ENCODE results near the gene NCOR1.

The NCOR1 gene

GRCh38 chr17:16190703-16191360 is 24.5 kb downstream of the NCOR1 start:
- Histone ChIP-seq H2BK12ac (ENCODE audit: low read length) (no peak overlapping the region), H4K8ac (ENCODE audit: low read depth, low read length) (no peak overlapping the region), H2AFZ (ENCODE audit: low read length) (no peak overlapping the region), H3K14ac (ENCODE audit: low read length) (no peak overlapping the region), H3K18ac (ENCODE audit: low read length) (no peak overlapping the region), H3K4me1 (ENCODE audit: control insufficient read depth in 2 of 2, insufficient read depth in 1 of 2, low read depth in 1 of 2, low read length in 2 of 2) (no peaks in the 10 kb centered on the region), H3K27ac (replicated peaks; ENCODE audit: low read length) (no peak overlapping the region), H3K9me3 (replicated peaks in 1 of 2; ENCODE audit: control insufficient read depth in 2 of 2, insufficient read depth in 1 of 2, low read depth in 1 of 2, low read length in 2 of 2) (no peaks in the 10 kb centered on the region), H3K27me3 (ENCODE audit: control insufficient read depth in 3 of 3, insufficient read depth in 3 of 3, low read depth in 1 of 3, low read length in 3 of 3) (no peaks in the 10 kb centered on the region), H3K4me3 (ENCODE audit: low read length in 2 of 2) (no peak overlapping the region), H3K36me3 (replicated peaks in 1 of 2; ENCODE audit: control insufficient read depth in 2 of 2, insufficient read depth in 2 of 2, low read length in 2 of 2) (peaks cover 7 to 88% of the 10 kb centered on the region in 2 donors), H3K79me1 (ENCODE audit: low read depth, low read length) (no peaks in the 10 kb centered on the region), H3K4me2 (ENCODE audit: insufficient read depth, low read length, poor library complexity, severe bottlenecking) (no peak overlapping the region), H3K23ac (ENCODE audit: low read depth, low read length, poor library complexity) (no peak overlapping the region), H2BK120ac (ENCODE audit: low read depth, low read length) (no peak overlapping the region), H3K4ac (ENCODE audit: low read length) (no peak overlapping the region), H2AK5ac (ENCODE audit: low read depth, low read length) (no peak overlapping the region), H3K9ac (ENCODE audit: low read depth, low read length, poor library complexity) (no peak overlapping the region), H2BK15ac (ENCODE audit: low read length) (no peak overlapping the region), H4K91ac (ENCODE audit: low read depth, low read length, poor library complexity) (no peak overlapping the region), H2BK5ac (ENCODE audit: low read length) (no peak overlapping the region)
- DNase-seq (ENCODE audit: low spot score): no peak
- no CpG with 5 or more reads among the region's 4 CpGs for WGBS, 2 donors (ENCODE audit: extremely low coverage in 2 of 2, insufficient read length in 2 of 2, insufficient replicate concordance in 1 of 2)

- DNase-seq (ENCODE audit: low spot score): no peak
Measured at GRCh38 chr17:16189791-16190348, 25.5 kb downstream of the NCOR1 start.

GRCh38 chr17:16187642-16188041 is 27.7 kb downstream of the NCOR1 start:
- WGBS, 2 donors (ENCODE audit: extremely low coverage in 2 of 2, insufficient read length in 2 of 2, insufficient replicate concordance in 1 of 2): no CpG with 5 or more reads among the region's 5 CpGs

More at GRCh38 chr17:16189791-16190348, 25.5 kb downstream of the NCOR1 start:
- Histone ChIP-seq H3K4ac (ENCODE audit: low read length) (no peak overlapping the region), H3K9ac (ENCODE audit: low read depth, low read length, poor library complexity) (no peak overlapping the region), H3K79me1 (ENCODE audit: low read depth, low read length) (no peaks in the 10 kb centered on the region), H3K36me3 (replicated peaks in 1 of 2; ENCODE audit: control insufficient read depth in 2 of 2, insufficient read depth in 2 of 2, low read length in 2 of 2) (peaks cover 6 to 90% of the 10 kb centered on the region in 2 donors), H3K4me1 (ENCODE audit: control insufficient read depth in 2 of 2, insufficient read depth in 1 of 2, low read depth in 1 of 2, low read length in 2 of 2) (no peaks in the 10 kb centered on the region), H3K27ac (replicated peaks; ENCODE audit: low read length) (no peak overlapping the region), H3K14ac (ENCODE audit: low read length) (no peak overlapping the region), H2AK5ac (ENCODE audit: low read depth, low read length) (no peak overlapping the region), H3K4me3 (ENCODE audit: low read length in 2 of 2) (no peak overlapping the region), H2AFZ (ENCODE audit: low read length) (no peak overlapping the region), H3K27me3 (ENCODE audit: control insufficient read depth in 3 of 3, insufficient read depth in 3 of 3, low read depth in 1 of 3, low read length in 3 of 3) (no peaks in the 10 kb centered on the region), H3K4me2 (ENCODE audit: insufficient read depth, low read length, poor library complexity, severe bottlenecking) (no peak overlapping the region), H2BK120ac (ENCODE audit: low read depth, low read length) (no peak overlapping the region), H4K91ac (ENCODE audit: low read depth, low read length, poor library complexity) (no peak overlapping the region), H3K18ac (ENCODE audit: low read length) (no peak overlapping the region), H4K8ac (ENCODE audit: low read depth, low read length) (no peak overlapping the region), H3K23ac (ENCODE audit: low read depth, low read length, poor library complexity) (no peak overlapping the region), H2BK12ac (ENCODE audit: low read length) (no peak overlapping the region), H2BK5ac (ENCODE audit: low read length) (no peak overlapping the region), H2BK15ac (ENCODE audit: low read length) (no peak overlapping the region), H3K9me3 (replicated peaks in 1 of 2; ENCODE audit: control insufficient read depth in 2 of 2, insufficient read depth in 1 of 2, low read depth in 1 of 2, low read length in 2 of 2) (peaks cover 0 to 3% of the 10 kb centered on the region in 2 donors)
- no CpG with 5 or more reads among the region's 3 CpGs for WGBS, 2 donors (ENCODE audit: extremely low coverage in 2 of 2, insufficient read length in 2 of 2, insufficient replicate concordance in 1 of 2)

GRCh38 chr17:16181581-16181980 is 33.8 kb downstream of the NCOR1 start:
- Histone ChIP-seq H3K23ac (ENCODE audit: low read depth, low read length, poor library complexity) (no peak overlapping the region), H3K4me2 (ENCODE audit: insufficient read depth, low read length, poor library complexity, severe bottlenecking) (no peak overlapping the region), H2BK5ac (ENCODE audit: low read length) (no peak overlapping the region), H2BK120ac (ENCODE audit: low read depth, low read length) (no peak overlapping the region), H3K14ac (ENCODE audit: low read length) (no peak overlapping the region), H3K27ac (replicated peaks; ENCODE audit: low read length) (no peak overlapping the region), H4K8ac (ENCODE audit: low read depth, low read length) (no peak overlapping the region), H2BK12ac (ENCODE audit: low read length) (no peak overlapping the region), H2AFZ (ENCODE audit: low read length) (no peak overlapping the region), H2BK15ac (ENCODE audit: low read length) (no peak overlapping the region), H3K27me3 (ENCODE audit: control insufficient read depth in 3 of 3, insufficient read depth in 3 of 3, low read depth in 1 of 3, low read length in 3 of 3) (no peaks in the 10 kb centered on the region), H3K9ac (ENCODE audit: low read depth, low read length, poor library complexity) (no peak overlapping the region), H3K4me1 (ENCODE audit: control insufficient read depth in 2 of 2, insufficient read depth in 1 of 2, low read depth in 1 of 2, low read length in 2 of 2) (no peaks in the 10 kb centered on the region), H4K91ac (ENCODE audit: low read depth, low read length, poor library complexity) (no peak overlapping the region), H3K4me3 (ENCODE audit: low read length in 2 of 2) (no peak overlapping the region), H3K9me3 (replicated peaks in 1 of 2; ENCODE audit: control insufficient read depth in 2 of 2, insufficient read depth in 1 of 2, low read depth in 1 of 2, low read length in 2 of 2) (peaks cover 0 to 28% of the 10 kb centered on the region in 2 donors), H3K18ac (ENCODE audit: low read length) (no peak overlapping the region), H3K4ac (ENCODE audit: low read length) (no peak overlapping the region), H3K36me3 (replicated peaks in 1 of 2; ENCODE audit: control insufficient read depth in 2 of 2, insufficient read depth in 2 of 2, low read length in 2 of 2) (peaks cover 2 to 74% of the 10 kb centered on the region in 2 donors), H2AK5ac (ENCODE audit: low read depth, low read length) (no peak overlapping the region), H3K79me1 (ENCODE audit: low read depth, low read length) (peaks cover 5% of the 10 kb centered on the region)
- no CpG with 5 or more reads among the region's 1 CpG for WGBS, 2 donors (ENCODE audit: extremely low coverage in 2 of 2, insufficient read length in 2 of 2, insufficient replicate concordance in 1 of 2)
- no peak for DNase-seq (ENCODE audit: low spot score)

More at GRCh38 chr17:16187642-16188041, 27.7 kb downstream of the NCOR1 start:
- H3K4me2 ChIP-seq (ENCODE audit: insufficient read depth, low read length, poor library complexity, severe bottlenecking): no peak overlapping the region
- H3K36me3 ChIP-seq (replicated peaks in 1 of 2; ENCODE audit: control insufficient read depth in 2 of 2, insufficient read depth in 2 of 2, low read length in 2 of 2): peaks cover 4 to 90% of the 10 kb centered on the region in 2 donors
- H3K14ac ChIP-seq (ENCODE audit: low read length): no peak overlapping the region
- no peak overlapping the region for H4K91ac ChIP-seq (ENCODE audit: low read depth, low read length, poor library complexity)
- no peak overlapping the region for H3K4me3 ChIP-seq (ENCODE audit: low read length in 2 of 2)
- peaks cover 0 to 21% of the 10 kb centered on the region in 2 donors for H3K9me3 ChIP-seq (replicated peaks in 1 of 2; ENCODE audit: control insufficient read depth in 2 of 2, insufficient read depth in 1 of 2, low read depth in 1 of 2, low read length in 2 of 2)
- H3K23ac ChIP-seq (ENCODE audit: low read depth, low read length, poor library complexity): no peak overlapping the region
- no peaks in the 10 kb centered on the region for H3K79me1 ChIP-seq (ENCODE audit: low read depth, low read length)
- no peak overlapping the region for H3K18ac ChIP-seq (ENCODE audit: low read length)
- no peak for DNase-seq (ENCODE audit: low spot score)
- H3K4ac ChIP-seq (ENCODE audit: low read length): no peak overlapping the region
- no peaks in the 10 kb centered on the region for H3K4me1 ChIP-seq (ENCODE audit: control insufficient read depth in 2 of 2, insufficient read depth in 1 of 2, low read depth in 1 of 2, low read length in 2 of 2)
- no peak overlapping the region for H2BK120ac ChIP-seq (ENCODE audit: low read depth, low read length)
- H2BK15ac ChIP-seq (ENCODE audit: low read length): no peak overlapping the region
- H2BK5ac ChIP-seq (ENCODE audit: low read length): no peak overlapping the region
- H4K8ac ChIP-seq (ENCODE audit: low read depth, low read length): no peak overlapping the region
- no peak overlapping the region for H2AK5ac ChIP-seq (ENCODE audit: low read depth, low read length)
- no peaks in the 10 kb centered on the region for H3K27me3 ChIP-seq (ENCODE audit: control insufficient read depth in 3 of 3, insufficient read depth in 3 of 3, low read depth in 1 of 3, low read length in 3 of 3)
- no peak overlapping the region for H2BK12ac ChIP-seq (ENCODE audit: low read length)
- no peak overlapping the region for H2AFZ ChIP-seq (ENCODE audit: low read length)
- H3K27ac ChIP-seq (replicated peaks; ENCODE audit: low read length): no peak overlapping the region
- no peak overlapping the region for H3K9ac ChIP-seq (ENCODE audit: low read depth, low read length, poor library complexity)
